HEK293 (cell line): ENCODE measurements around the gene CD82.

Experiments
- CTCF ChIA-PET: fragments of 350-600 bp; formaldehyde crosslinking; extraction: SDS; loops from one replicate; lab custom pipeline; 2021; ENCODE audit warnings: antibody characterized with exemption; lab: Yijun Ruan, JAX
- POLR2A ChIA-PET: fragments of 300-600 bp; formaldehyde crosslinking; extraction: SDS; loops from one replicate; lab custom pipeline; 2020; ENCODE audit warnings: antibody characterized with exemption, inconsistent platforms; lab: Yijun Ruan, JAX
- H3K27ac ChIP-seq: fragments of 200-500 bp; sonication (Bioruptor generic); 2 replicates; pipeline ENCODE4 v1.5.1; 2014; ENCODE audit warnings: low read depth, low read length, control low read depth, inconsistent platforms; ENCODE audit errors: extremely low read depth
- H3K36me3 ChIP-seq, 2 experiments: fragments of 200-500 bp in 1 of 2; sonication (Bioruptor generic) in 1 of 2; 1 replicate in 1 of 2; 2 replicates in 1 of 2; pipeline ENCODE4 v1.5.1; 2014 to 2017; ENCODE audit warnings: inconsistent platforms in 2 of 2, low read length in 2 of 2; ENCODE audit not compliant: control insufficient read depth in 2 of 2, insufficient read depth in 1 of 2
- H3K4me1 ChIP-seq: fragments of 200-500 bp; sonication (Bioruptor generic); 2 replicates; pipeline ENCODE4 v1.5.1; 2014; ENCODE audit warnings: mild to moderate bottlenecking, low read length, inconsistent platforms; ENCODE audit not compliant: control insufficient read depth, insufficient read depth
- H3K4me3 ChIP-seq: 2 replicates; pipeline ENCODE4 v1.5.1; 2011; ENCODE audit warnings: low read depth, mild to moderate bottlenecking, control low read depth, low read length, moderate library complexity
- H3K9me3 ChIP-seq: fragments of 200-500 bp; sonication (Bioruptor generic); 2 replicates; pipeline ENCODE4 v1.5.1; 2014; ENCODE audit warnings: low read depth, low read length, inconsistent platforms; ENCODE audit not compliant: control insufficient read depth, insufficient read depth
- HIC1 ChIP-seq: fragments of 450-650 bp; formaldehyde crosslinking; IDR thresholded peaks from 2 replicates; pipeline ENCODE4 v1.5.1; 2016; ENCODE audit warnings: missing biosample characterization, missing genetic modification characterization
- HOXD13 ChIP-seq: sonication (generic); formaldehyde crosslinking; IDR thresholded peaks from 2 replicates; pipeline ENCODE4 v1.8.0; 2022; ENCODE audit warnings: missing genetic modification reagents, borderline replicate concordance
- PBX3 ChIP-seq: sonication (generic); formaldehyde crosslinking; IDR thresholded peaks from 2 replicates; pipeline ENCODE4 v1.8.1; 2022; ENCODE audit warnings: mild to moderate bottlenecking, moderate library complexity, missing genetic modification reagents
- PRDM6 ChIP-seq: fragments of 450-650 bp; formaldehyde crosslinking; IDR thresholded peaks from 2 replicates; pipeline ENCODE4 v1.5.1; 2017; ENCODE audit warnings: missing biosample characterization, missing genetic modification characterization
- SP3 ChIP-seq: fragments of 450-650 bp; formaldehyde crosslinking; IDR thresholded peaks from 2 replicates; pipeline ENCODE4 v1.5.1; 2016; ENCODE audit warnings: missing biosample characterization, missing genetic modification characterization
- TSHZ1 ChIP-seq: fragments of 450-650 bp; formaldehyde crosslinking; IDR thresholded peaks from 2 replicates; pipeline ENCODE4 v1.5.1; 2016; ENCODE audit warnings: missing biosample characterization, missing genetic modification characterization, borderline replicate concordance
- YY2 ChIP-seq: fragments of 450-650 bp; formaldehyde crosslinking; IDR thresholded peaks from 2 replicates; pipeline ENCODE4 v1.5.1; 2016; ENCODE audit warnings: missing biosample characterization, missing genetic modification characterization
- ZNF157 ChIP-seq: fragments of 450-650 bp; formaldehyde crosslinking; IDR thresholded peaks from 2 replicates; pipeline ENCODE4 v1.5.1; 2016; ENCODE audit warnings: missing biosample characterization, missing genetic modification characterization
- ZNF16 ChIP-seq: fragments of 450-650 bp; formaldehyde crosslinking; IDR thresholded peaks from 2 replicates; pipeline ENCODE4 v1.5.1; 2016; ENCODE audit warnings: low read depth, missing biosample characterization, missing genetic modification characterization
- ZNF169 ChIP-seq: fragments of 450-650 bp; formaldehyde crosslinking; IDR thresholded peaks from 2 replicates; pipeline ENCODE4 v1.5.1; 2016; ENCODE audit warnings: missing biosample characterization, missing genetic modification characterization
- ZNF302 ChIP-seq: fragments of 450-650 bp; formaldehyde crosslinking; IDR thresholded peaks from 2 replicates; pipeline ENCODE4 v1.5.1; 2016; ENCODE audit warnings: missing biosample characterization, missing genetic modification characterization, low read depth
- ZNF488 ChIP-seq: fragments of 450-650 bp; formaldehyde crosslinking; IDR thresholded peaks from 2 replicates; pipeline ENCODE4 v1.5.1; 2016; ENCODE audit warnings: missing biosample characterization, missing genetic modification characterization
- ZNF510 ChIP-seq: fragments of 450-650 bp; formaldehyde crosslinking; IDR thresholded peaks from 2 replicates; pipeline ENCODE4 v1.5.1; 2018; ENCODE audit warnings: mild to moderate bottlenecking, missing genetic modification characterization, missing biosample characterization; ENCODE audit not compliant: insufficient replicate concordance
- ZNF610 ChIP-seq: fragments of 450-650 bp; formaldehyde crosslinking; IDR thresholded peaks from 2 replicates; pipeline ENCODE4 v1.5.1; 2016; ENCODE audit warnings: missing biosample characterization, missing genetic modification characterization, borderline replicate concordance
- ZNF707 ChIP-seq: fragments of 450-650 bp; formaldehyde crosslinking; IDR thresholded peaks from 2 replicates; pipeline ENCODE4 v1.5.1; 2016; ENCODE audit warnings: missing biosample characterization, missing genetic modification characterization
- ZNF747 ChIP-seq: fragments of 450-650 bp; formaldehyde crosslinking; IDR thresholded peaks from 2 replicates; pipeline ENCODE4 v1.5.1; 2016; ENCODE audit warnings: missing biosample characterization, missing genetic modification characterization
- ZNF76 ChIP-seq: fragments of 450-650 bp; formaldehyde crosslinking; IDR thresholded peaks from 2 replicates; pipeline ENCODE4; 2016; ENCODE audit warnings: low read depth, missing biosample characterization, missing genetic modification characterization, borderline replicate concordance
- ZSCAN4 ChIP-seq: fragments of 450-650 bp; formaldehyde crosslinking; IDR thresholded peaks from 2 replicates; pipeline ENCODE4 v1.5.1; 2017; ENCODE audit warnings: missing biosample characterization, missing genetic modification characterization
- ZXDB ChIP-seq: fragments of 450-650 bp; formaldehyde crosslinking; IDR thresholded peaks from 2 replicates; pipeline ENCODE4 v1.5.1; 2016; ENCODE audit warnings: missing biosample characterization, missing genetic modification characterization

CD82 gene

GRCh38 chr11:44605965-44606364, 40.5 kb downstream of the CD82 start:
- Histone ChIP-seq H3K9me3 (no peaks in the 10 kb centered on the region), H3K4me1 (peaks cover 7% of the 10 kb centered on the region), H3K27ac (no peak overlapping the region), H3K36me3 (no peaks in the 10 kb centered on the region), H3K4me3 (no peak overlapping the region)
- TF ChIP-seq ZNF610 (tag by site-specific recombination) (no peak), ZXDB (tag by site-specific recombination) (no peak), ZNF707 (no peak), ZNF169 (tag by site-specific recombination) (no peak), ZNF747 (tag by site-specific recombination) (no peak), PBX3 (CRISPR knock-in tag) (no peak), YY2 (tag by site-specific recombination) (no peak), ZSCAN4 (tag by site-specific recombination) (no peak), ZNF76 (tag by site-specific recombination) (no peak), ZNF510 (tag by site-specific recombination) (no peak), ZNF16 (tag by site-specific recombination) (no peak), TSHZ1 (tag by site-specific recombination) (no peak)
- POLR2A ChIA-PET, result no interaction called here
- CTCF ChIA-PET, result interaction anchor here (2.7 kb wide), 1 partner anchor 10 kb away, joined by 13 read pairs; no protein-coding TSS in a partner anchor

- peaks cover 7% of the 10 kb centered on the region for H3K4me1 ChIP-seq
- no peaks in the 10 kb centered on the region for H3K9me3 ChIP-seq
- no peak overlapping the region for H3K4me3 ChIP-seq
- H3K27ac ChIP-seq, result no peak overlapping the region
- POLR2A ChIA-PET, result no interaction called here
- H3K36me3 ChIP-seq, result no peaks in the 10 kb centered on the region
- CTCF ChIA-PET, result interaction anchor here (0.5 to 2.7 kb wide), 2 partner anchors 10 to 305 kb away, joined by 3 to 13 read pairs; no protein-coding TSS in a partner anchor
- TF ChIP-seq ZNF302 (tag by site-specific recombination) (no peak), ZNF169 (tag by site-specific recombination) (no peak), ZNF488 (tag by site-specific recombination) (no peak), TSHZ1 (tag by site-specific recombination) (no peak), ZNF157 (no peak), HOXD13 (no peak), ZNF747 (tag by site-specific recombination) (no peak), PRDM6 (no peak), ZNF707 (no peak), HIC1 (tag by site-specific recombination) (no peak), SP3 (tag by site-specific recombination) (no peak), YY2 (tag by site-specific recombination) (no peak)
Observed at GRCh38 chr11:44606472-44606871, 41.0 kb downstream of the CD82 start.
